ENCODE data around the gene MGME1. TPM values are rescaled to one million over a fixed set of nuclear protein-coding genes. Genes with fewer than 3 reads are reported as not detected.
A peak's percentile ranks its signal among the peaks of the same experiment; 100 is the strongest.

MGME1 gene
- total and polyA plus RNA-seq, 9 of the 15 experiments (the other 6 are each of a cell fraction or from before 2014, with no cell fraction given): 13.4 to 45.1 (median 30.6) TPM

DNA sequence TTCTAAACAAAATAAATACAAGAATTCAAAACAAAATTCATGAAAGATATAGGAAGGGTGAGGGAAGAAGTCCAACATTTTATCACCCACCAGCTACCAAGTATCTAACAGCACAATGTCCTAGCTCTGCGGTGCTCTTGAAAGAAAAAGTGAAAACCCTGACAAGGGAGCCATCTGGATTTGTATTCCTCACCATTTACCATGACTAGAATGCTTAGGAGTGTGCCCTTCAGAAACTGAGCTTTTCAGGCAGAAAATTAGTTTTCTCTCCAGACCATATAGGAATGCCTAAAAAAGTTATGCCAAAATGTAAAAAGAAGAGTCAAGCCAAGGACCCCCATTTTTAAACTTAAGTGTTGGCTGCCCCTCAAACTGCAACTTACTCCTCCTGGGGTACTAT is 4.7 kb upstream of the MGME1 start:
- peak overlapping the region; percentile 22; the same call in 1 of the 2 replicates for H3K4me3 ChIP-seq
- TF ChIP-seq, protein P1, sequence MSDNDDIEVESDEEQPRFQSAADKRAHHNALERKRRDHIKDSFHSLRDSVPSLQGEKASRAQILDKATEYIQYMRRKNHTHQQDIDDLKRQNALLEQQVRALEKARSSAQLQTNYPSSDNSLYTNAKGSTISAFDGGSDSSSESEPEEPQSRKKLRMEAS (CRISPR knock-in tag; IDR thresholded peaks at IDR 0.05): no peak
- no peak for TF ChIP-seq FOXK2 (conservative IDR thresholded peaks at IDR 0.05 in 1 of 2, IDR thresholded peaks at IDR 0.05 in 1 of 2; ENCODE audit: low read depth in 2 of 2)
- TF ChIP-seq, protein P2, sequence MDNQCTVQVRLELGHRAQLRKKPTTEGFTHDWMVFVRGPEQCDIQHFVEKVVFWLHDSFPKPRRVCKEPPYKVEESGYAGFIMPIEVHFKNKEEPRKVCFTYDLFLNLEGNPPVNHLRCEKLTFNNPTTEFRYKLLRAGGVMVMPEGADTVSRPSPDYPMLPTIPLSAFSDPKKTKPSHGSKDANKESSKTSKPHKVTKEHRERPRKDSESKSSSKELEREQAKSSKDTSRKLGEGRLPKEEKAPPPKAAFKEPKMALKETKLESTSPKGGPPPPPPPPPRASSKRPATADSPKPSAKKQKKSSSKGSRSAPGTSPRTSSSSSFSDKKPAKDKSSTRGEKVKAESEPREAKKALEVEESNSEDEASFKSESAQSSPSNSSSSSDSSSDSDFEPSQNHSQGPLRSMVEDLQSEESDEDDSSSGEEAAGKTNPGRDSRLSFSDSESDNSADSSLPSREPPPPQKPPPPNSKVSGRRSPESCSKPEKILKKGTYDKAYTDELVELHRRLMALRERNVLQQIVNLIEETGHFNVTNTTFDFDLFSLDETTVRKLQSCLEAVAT (IDR thresholded peaks at IDR 0.05): no peak
- no peak for TF ChIP-seq ZNF76 (CRISPR knock-in tag; IDR thresholded peaks at IDR 0.05; ENCODE audit: borderline replicate concordance)
- no peak for TF ChIP-seq SIRT6 (IDR thresholded peaks at IDR 0.05; ENCODE audit: low read depth, low read length)
- TF ChIP-seq MBD2 (IDR thresholded peaks at IDR 0.05; ENCODE audit: borderline replicate concordance, low read depth): no peak
- TF ChIP-seq, protein P3, sequence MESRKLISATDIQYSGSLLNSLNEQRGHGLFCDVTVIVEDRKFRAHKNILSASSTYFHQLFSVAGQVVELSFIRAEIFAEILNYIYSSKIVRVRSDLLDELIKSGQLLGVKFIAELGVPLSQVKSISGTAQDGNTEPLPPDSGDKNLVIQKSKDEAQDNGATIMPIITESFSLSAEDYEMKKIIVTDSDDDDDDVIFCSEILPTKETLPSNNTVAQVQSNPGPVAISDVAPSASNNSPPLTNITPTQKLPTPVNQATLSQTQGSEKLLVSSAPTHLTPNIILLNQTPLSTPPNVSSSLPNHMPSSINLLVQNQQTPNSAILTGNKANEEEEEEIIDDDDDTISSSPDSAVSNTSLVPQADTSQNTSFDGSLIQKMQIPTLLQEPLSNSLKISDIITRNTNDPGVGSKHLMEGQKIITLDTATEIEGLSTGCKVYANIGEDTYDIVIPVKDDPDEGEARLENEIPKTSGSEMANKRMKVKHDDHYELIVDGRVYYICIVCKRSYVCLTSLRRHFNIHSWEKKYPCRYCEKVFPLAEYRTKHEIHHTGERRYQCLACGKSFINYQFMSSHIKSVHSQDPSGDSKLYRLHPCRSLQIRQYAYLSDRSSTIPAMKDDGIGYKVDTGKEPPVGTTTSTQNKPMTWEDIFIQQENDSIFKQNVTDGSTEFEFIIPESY (CRISPR knock-in tag; IDR thresholded peaks at IDR 0.05): no peak
- TF ChIP-seq L3MBTL2 (IDR thresholded peaks at IDR 0.05): no peak
- TF ChIP-seq, protein P4, sequence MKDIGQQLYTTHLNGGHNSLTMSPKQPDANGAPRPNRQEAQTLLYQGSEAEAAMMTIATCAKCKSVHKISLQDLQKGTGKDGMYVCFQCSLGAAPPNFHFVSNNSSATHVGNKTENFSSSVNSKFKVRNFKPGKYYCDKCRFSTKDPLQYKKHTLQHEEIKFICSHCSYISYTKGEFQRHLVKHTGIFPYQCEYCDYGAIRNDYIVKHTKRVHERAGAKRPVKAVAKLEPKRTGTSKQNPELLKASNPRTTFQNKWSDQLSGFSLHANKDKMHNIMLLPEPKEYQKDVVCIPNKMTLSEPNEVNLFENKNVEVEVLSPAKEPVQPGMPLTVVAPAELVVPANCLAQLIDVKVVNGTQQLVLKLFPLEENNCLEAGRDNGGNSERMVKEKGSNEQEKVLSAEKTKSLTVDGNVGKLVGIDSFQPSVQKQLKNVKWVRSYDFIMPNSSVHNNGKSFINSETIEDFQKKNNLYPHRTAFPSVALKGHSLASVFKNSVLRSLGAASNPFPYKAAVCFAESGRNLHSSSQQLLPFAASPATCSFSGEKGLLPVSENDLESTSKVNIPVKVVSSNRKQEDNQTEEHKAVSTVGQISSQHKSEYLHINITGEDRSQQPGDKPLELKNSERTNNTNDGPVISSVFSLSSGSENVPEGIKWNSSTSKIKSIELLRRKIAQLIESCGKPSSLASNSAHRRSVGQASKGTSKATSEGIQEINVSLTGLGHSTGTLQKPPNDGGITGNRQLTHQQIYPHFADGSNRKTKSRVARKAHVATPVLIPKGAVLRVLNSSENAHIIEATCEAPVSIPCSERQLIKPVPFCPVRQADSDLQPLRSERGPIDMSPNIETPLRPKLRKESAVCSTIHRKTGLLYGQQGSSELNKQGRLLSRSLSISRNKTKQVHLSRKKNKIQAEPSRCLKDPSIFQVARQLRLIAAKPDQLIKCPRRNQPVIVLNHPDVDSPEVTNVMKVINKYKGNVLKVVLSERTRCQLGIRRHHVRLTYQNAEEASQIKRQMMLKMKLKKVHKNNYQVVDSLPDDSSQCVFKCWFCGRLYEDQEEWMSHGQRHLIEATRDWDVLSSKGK (CRISPR knock-in tag; IDR thresholded peaks at IDR 0.05): no peak

More for the DNA sequence above, 4.7 kb upstream of the MGME1 start:
- peaks cover 27% of the 10 kb centered on the region for H4K20me1 ChIP-seq (replicated peaks; ENCODE audit: control insufficient read depth, insufficient read depth, low read length)
- DNase-seq (ENCODE audit: extremely low read depth in 1 of 4, low spot score in 3 of 4) (no peak), ATAC-seq (no peak), FAIRE-seq (no peak)
- no peaks in the 10 kb centered on the region for H3K9me3 ChIP-seq (replicated peaks; ENCODE audit: control insufficient read depth, insufficient read depth, low read depth, low read length)
- peaks cover 98% of the 10 kb centered on the region for H3K79me2 ChIP-seq (ENCODE audit: control insufficient read depth, insufficient read depth, low read length)
- intact Hi-C loops (cut with micrococcal nuclease) (no loop called here), in situ Hi-C loops (cut with MboI) (no loop called here)
- peak overlapping the region; percentile 96 for H3K4me2 ChIP-seq (ENCODE audit: insufficient read depth, low read length)
- H3K36me3 ChIP-seq (ENCODE audit: control insufficient read depth, insufficient read depth, low read length): peaks cover 73% of the 10 kb centered on the region
- H3K27ac ChIP-seq (ENCODE audit: extremely low read depth, low read depth, low read length): peak overlapping the region; percentile 100
- peak overlapping the region in 1 of 2 experiments; percentile 98; a peak in 2 of 4 replicates for H3K9ac ChIP-seq (ENCODE audit: insufficient read depth in 1 of 2, low read depth in 2 of 2, low read length in 2 of 2)
- H3K9me1 ChIP-seq (ENCODE audit: control insufficient read depth, insufficient read depth, low read length): no peaks in the 10 kb centered on the region
- ChIA-PET CTCF (ENCODE audit: low intra/inter-chr PET ratio) (no interaction called here), POLR2A (interaction anchor here (0.6 kb wide), 1 partner anchor 1218 kb away, joined by 3 read pairs; no protein-coding TSS in a partner anchor)
- no CpG with 5 or more reads among the region's 1 CpG for WGBS (ENCODE audit: insufficient coverage, low coverage, missing lambda C conversion rate)
- H2AFZ ChIP-seq (ENCODE audit: low read depth, low read length): no peak overlapping the region
- peaks cover 21 to 49% of the 10 kb centered on the region in 2 experiments for H3K4me1 ChIP-seq (replicated peaks in 1 of 2; ENCODE audit: control insufficient read depth in 2 of 2, insufficient read depth in 2 of 2, low read length in 2 of 2)
- no TSS peak for BruUV-seq (replicated peaks)
- no peaks in the 10 kb centered on the region for H3K27me3 ChIP-seq (ENCODE audit: control insufficient read depth in 2 of 2, insufficient read depth in 2 of 2, low read length in 2 of 2)
